Common myeloid progenitor, CD34-positive (primary cell): ENCODE measurements around the gene RUNX2.
A peak's percentile ranks its signal among the peaks of the same experiment; 100 is the strongest.

Experiments used
- CTCF ChIA-PET: fragments of 350-600 bp; sonication (Branson Sonifier 250); formaldehyde crosslinking; loops from one replicate; lab custom pipeline; 2021; ENCODE audit warnings: antibody characterized with exemption; lab: Charles Lee
- POLR2A ChIA-PET: fragments of 350-600 bp; sonication (Branson Sonifier 250); formaldehyde crosslinking; loops from one replicate; lab custom pipeline; 2021; ENCODE audit warnings: antibody characterized with exemption; lab: Charles Lee
- DNase-seq, 3 donors: peaks; one replicate each; pipeline versions ENCODE4 v3.0.0 to v3.0.0-alpha.2; 2013
- H3K27ac ChIP-seq, 2 experiments: 1 replicate in 1 of 2; 2 replicates in 1 of 2; pipeline ENCODE4 v1.7.0; 2013; ENCODE audit warnings: inconsistent platforms in 2 of 2, low read length in 2 of 2, mild to moderate bottlenecking in 2 of 2, low read depth in 1 of 2, moderate library complexity in 1 of 2; ENCODE audit not compliant: severe bottlenecking in 2 of 2, insufficient read depth in 1 of 2, poor library complexity in 1 of 2
- H3K27me3 ChIP-seq, 5 experiments: replicated peaks in 2 of 5; 1 replicate in 3 of 5; 2 replicates in 2 of 5; pipeline versions ENCODE4 v1.6.1 to v1.7.0; 2013; ENCODE audit warnings: low read length in 4 of 5, mild to moderate bottlenecking in 2 of 5, moderate library complexity in 2 of 5, inconsistent platforms in 1 of 5; ENCODE audit not compliant: insufficient read depth in 5 of 5, control insufficient read depth in 4 of 5
- H3K36me3 ChIP-seq, 4 experiments: 1 replicate in 2 of 4; 2 replicates in 2 of 4; pipeline versions ENCODE4 v1.6.1 to v1.7.0; 2013; ENCODE audit warnings: low read length in 3 of 4, control low read depth in 1 of 4, mild to moderate bottlenecking in 1 of 4; ENCODE audit not compliant: control insufficient read depth in 4 of 4, insufficient read depth in 4 of 4
- H3K4me1 ChIP-seq, 4 experiments: 1 replicate in 3 of 4; 2 replicates in 1 of 4; pipeline versions ENCODE4 v1.6.1 to v1.7.1; 2013; ENCODE audit warnings: low read length in 3 of 4, mild to moderate bottlenecking in 3 of 4, control low read depth in 1 of 4, inconsistent platforms in 1 of 4, moderate library complexity in 1 of 4; ENCODE audit not compliant: control insufficient read depth in 4 of 4, insufficient read depth in 4 of 4; ENCODE audit errors: control extremely low read depth in 1 of 4
- H3K4me3 ChIP-seq, 7 experiments: 1 replicate in 4 of 7; 2 replicates in 3 of 7; pipeline versions ENCODE4 v1.5.1 to v1.7.0; 2013; ENCODE audit warnings: mild to moderate bottlenecking in 7 of 7, low read length in 6 of 7, moderate library complexity in 6 of 7, inconsistent platforms in 2 of 7, low read depth in 2 of 7, control low read depth in 1 of 7; ENCODE audit not compliant: insufficient read depth in 4 of 7, control insufficient read depth in 1 of 7; ENCODE audit errors: extremely low read depth in 1 of 7
- H3K9me3 ChIP-seq, 5 experiments: 1 replicate in 4 of 5; 2 replicates in 1 of 5; pipeline versions ENCODE4 v1.6.1 to v1.7.1; 2013; ENCODE audit warnings: low read length in 4 of 5, mild to moderate bottlenecking in 2 of 5, inconsistent platforms in 1 of 5, low read depth in 1 of 5, moderate library complexity in 1 of 5; ENCODE audit not compliant: control insufficient read depth in 4 of 5, insufficient read depth in 2 of 5; ENCODE audit errors: control extremely low read depth in 1 of 5
- WGBS: methylation state at CpG from one replicate; pipeline ENCODE4 v1.1.5; 2013; ENCODE audit not compliant: insufficient coverage; 5-methylcytosine and 5-hydroxymethylcytosine counted together

RUNX2 gene

GRCh38 chr6:45647341-45648261 lies 319.5 kb downstream of the RUNX2 start:
- WGBS: 97% methylated on average over 4 of the region's 7 CpGs
- POLR2A ChIA-PET: interaction anchor here (0.5 kb wide), 1 partner anchor 41 kb away, joined by 3 read pairs; no protein-coding TSS in a partner anchor
- H3K27ac ChIP-seq: no peak overlapping the region
- H3K27me3 ChIP-seq: no peaks in the 10 kb centered on the region
- H3K4me1 ChIP-seq: peaks cover 2 to 10% (median 7%) of the 10 kb centered on the region in 4 experiments
- CTCF ChIA-PET: interaction anchor here (1.1 kb wide), 1 partner anchor 11 kb away, joined by 3 read pairs; no protein-coding TSS in a partner anchor
- H3K4me3 ChIP-seq: no peak overlapping the region
- peak in 1 of 3 donors; percentile 19 for DNase-seq
- no peaks in the 10 kb centered on the region for H3K36me3 ChIP-seq
- H3K9me3 ChIP-seq: no peaks in the 10 kb centered on the region

- peaks cover 2 to 10% (median 7%) of the 10 kb centered on the region in 4 experiments for H3K4me1 ChIP-seq
- WGBS: 93% methylated on average over 3 of the region's 5 CpGs
- H3K27me3 ChIP-seq: no peaks in the 10 kb centered on the region
- no peak overlapping the region for H3K4me3 ChIP-seq
- no peaks in the 10 kb centered on the region for H3K9me3 ChIP-seq
- ChIA-PET CTCF (no interaction called here), POLR2A (no interaction called here)
- H3K27ac ChIP-seq: no peak overlapping the region
- no peaks in the 10 kb centered on the region for H3K36me3 ChIP-seq
- no peak for DNase-seq
Observed at GRCh38 chr6:45648262-45648620, 320.1 kb downstream of the RUNX2 start.

DNA sequence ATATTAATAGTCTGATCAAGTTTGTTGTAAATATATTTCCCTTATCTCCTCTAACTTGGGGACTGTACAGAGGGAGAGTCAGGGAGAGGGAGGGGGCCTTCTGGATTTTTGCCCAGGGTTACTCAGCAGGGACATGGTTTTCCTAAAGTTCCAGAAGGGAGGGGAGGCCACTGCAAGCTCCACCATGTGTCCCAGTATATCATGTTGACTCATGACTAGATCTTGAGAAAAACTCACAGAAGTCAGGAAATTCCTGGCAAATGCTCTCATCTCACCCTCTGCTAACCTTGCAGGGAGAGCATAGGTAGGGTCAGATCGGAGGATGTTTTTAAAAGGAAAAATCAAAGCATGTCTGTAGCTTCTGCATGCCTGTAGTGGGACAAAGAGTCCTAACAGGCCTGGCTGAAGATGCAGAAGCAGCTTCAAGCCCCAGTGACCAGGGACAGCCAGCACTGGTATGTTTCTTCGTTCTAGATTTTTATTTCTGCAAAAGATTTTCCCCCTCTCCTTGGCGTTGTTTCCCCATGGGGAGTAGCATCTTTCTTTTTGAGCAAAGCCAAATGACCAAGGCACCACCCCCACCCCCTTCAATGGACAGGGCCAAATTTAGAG lies 322.5 kb downstream of the RUNX2 start:
- ChIA-PET CTCF (no interaction called here), POLR2A (no interaction called here)
- Histone ChIP-seq H3K4me3 (no peak overlapping the region), H3K36me3 (no peaks in the 10 kb centered on the region), H3K27ac (no peak overlapping the region), H3K9me3 (no peaks in the 10 kb centered on the region), H3K4me1 (peaks cover 2 to 10% (median 7%) of the 10 kb centered on the region in 4 experiments), H3K27me3 (no peaks in the 10 kb centered on the region)
- WGBS: 93% methylated on average over 3 of the region's 3 CpGs
- no peak for DNase-seq

DNA sequence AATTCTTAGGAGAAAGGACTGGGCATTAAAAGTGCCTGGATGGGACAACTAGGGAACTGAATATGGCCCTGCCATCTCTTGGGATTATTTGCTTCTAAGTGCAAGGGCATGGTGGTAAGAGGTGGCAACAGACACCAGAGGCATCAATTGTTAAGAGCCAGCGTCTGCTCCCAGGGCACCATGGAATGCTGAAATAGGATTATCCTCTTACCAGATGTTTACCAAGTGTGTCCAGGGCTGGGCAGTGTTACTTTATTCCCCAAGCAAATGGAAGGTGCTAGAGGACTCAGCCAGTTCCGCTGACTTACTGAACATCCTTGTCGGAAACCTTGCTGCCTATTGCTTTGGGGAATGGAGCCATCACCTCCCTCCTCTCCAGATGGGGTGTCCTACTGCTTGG lies 323.2 kb downstream of the RUNX2 start:
- Histone ChIP-seq H3K27ac (no peak overlapping the region), H3K27me3 (no peaks in the 10 kb centered on the region), H3K4me1 (peaks cover 2 to 10% (median 7%) of the 10 kb centered on the region in 4 experiments), H3K36me3 (no peaks in the 10 kb centered on the region), H3K4me3 (no peak overlapping the region), H3K9me3 (no peaks in the 10 kb centered on the region)
- CTCF ChIA-PET: no interaction called here
- no peak for DNase-seq
- POLR2A ChIA-PET: no interaction called here
- 100% methylated on average over 2 of the region's 3 CpGs for WGBS

DNA sequence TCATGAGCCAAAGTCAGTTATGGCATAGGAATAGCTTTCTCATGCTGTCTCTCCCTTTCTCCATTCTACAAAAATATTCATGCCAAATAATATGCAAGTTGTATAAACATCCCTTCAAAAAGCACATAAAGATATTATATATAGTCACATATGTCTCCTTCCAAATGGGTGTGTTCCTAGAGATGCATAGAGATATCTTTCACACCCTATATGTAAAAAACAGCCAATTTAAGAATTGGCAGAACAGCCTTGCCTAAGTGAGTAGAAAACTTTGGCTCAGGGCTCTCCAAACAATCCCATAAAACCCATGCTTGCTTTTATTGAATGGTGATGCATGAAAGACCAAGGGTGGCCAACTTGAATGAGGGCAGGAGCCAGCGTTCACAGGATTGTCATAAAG lies 324.3 kb downstream of the RUNX2 start:
- no peak for DNase-seq
- Histone ChIP-seq H3K36me3 (no peaks in the 10 kb centered on the region), H3K4me3 (no peak overlapping the region), H3K9me3 (peaks cover 0 to 3% (median 0%) of the 10 kb centered on the region in 5 experiments), H3K27ac (no peak overlapping the region), H3K27me3 (no peaks in the 10 kb centered on the region), H3K4me1 (peaks cover 2 to 9% (median 7%) of the 10 kb centered on the region in 4 experiments)
- POLR2A ChIA-PET: no interaction called here
- CTCF ChIA-PET: interaction anchor here (0.6 to 1.2 kb wide), 2 partner anchors 9 to 62 kb away, joined by 3 to 4 read pairs; no protein-coding TSS in a partner anchor
- no CpG with 5 or more reads among the region's 1 CpG for WGBS

GRCh38 chr6:45653117-45653883 lies 325.2 kb downstream of the RUNX2 start:
- Histone ChIP-seq H3K27me3 (no peaks in the 10 kb centered on the region), H3K27ac (no peak overlapping the region), H3K9me3 (peaks cover 0 to 3% (median 0%) of the 10 kb centered on the region in 5 experiments), H3K36me3 (no peaks in the 10 kb centered on the region), H3K4me3 (no peak overlapping the region), H3K4me1 (peaks cover 0 to under 1% (median under 1%) of the 10 kb centered on the region in 4 experiments)
- WGBS: 100% methylated on average over 4 of the region's 4 CpGs
- ChIA-PET CTCF (interaction anchor here (0.6 to 2.1 kb wide), 3 partner anchors 11 to 1094 kb away, joined by 3 to 5 read pairs (median 4); no protein-coding TSS in a partner anchor), POLR2A (interaction anchor here (0.6 kb wide), 1 partner anchor 627 kb away, joined by 7 read pairs; no protein-coding TSS in a partner anchor)
- no peak for DNase-seq
